Neural progenitor cell (in vitro differentiated cells): ENCODE measurements around the gene CDC14A.

Experiments
- EZH2phosphoT487 ChIP-seq: fragments of 200-600 bp; sonication (generic); IDR thresholded peaks from 2 replicates; pipeline ENCODE4 v1.6.1; 2017; ENCODE audit warnings: antibody characterized with exemption
- TF ChIP-seq, protein P1 (sequence below): fragments of 200-600 bp; sonication (generic); IDR thresholded peaks from 2 replicates; pipeline ENCODE4 v1.5.1; 2017; ENCODE audit warnings: antibody characterized with exemption, mild to moderate bottlenecking

DNA sequence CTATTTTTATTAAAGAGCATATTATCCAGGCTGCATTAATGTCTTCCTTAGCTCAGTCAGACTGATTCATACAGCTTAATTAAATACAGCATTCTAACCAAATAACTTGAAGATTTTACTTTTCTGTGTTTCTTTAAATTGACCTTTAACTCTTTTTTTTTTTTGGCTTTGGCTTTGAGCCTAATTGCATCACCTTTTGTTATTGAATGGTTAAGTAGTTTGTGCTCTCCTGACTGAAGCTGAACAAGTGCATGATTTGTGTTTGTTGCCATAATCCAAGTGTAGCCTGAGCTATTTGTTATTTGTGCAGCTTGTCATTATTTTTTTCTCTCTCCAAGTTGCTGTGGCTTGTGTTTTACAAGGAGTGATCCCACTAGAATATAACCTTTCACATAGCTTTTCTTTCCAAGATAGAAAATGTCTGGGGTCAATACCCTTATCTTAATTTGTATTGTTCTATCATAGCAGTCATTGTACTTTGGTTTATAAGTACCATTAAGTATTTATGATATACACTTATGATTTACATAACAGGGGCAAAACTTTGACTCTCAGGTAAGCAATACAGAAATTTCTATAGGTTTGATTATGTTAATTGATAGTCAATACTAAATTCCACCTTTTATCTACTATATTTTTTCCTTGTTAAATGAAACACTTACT, 31.6 kb downstream of the CDC14A start:
- TF ChIP-seq, protein P1, sequence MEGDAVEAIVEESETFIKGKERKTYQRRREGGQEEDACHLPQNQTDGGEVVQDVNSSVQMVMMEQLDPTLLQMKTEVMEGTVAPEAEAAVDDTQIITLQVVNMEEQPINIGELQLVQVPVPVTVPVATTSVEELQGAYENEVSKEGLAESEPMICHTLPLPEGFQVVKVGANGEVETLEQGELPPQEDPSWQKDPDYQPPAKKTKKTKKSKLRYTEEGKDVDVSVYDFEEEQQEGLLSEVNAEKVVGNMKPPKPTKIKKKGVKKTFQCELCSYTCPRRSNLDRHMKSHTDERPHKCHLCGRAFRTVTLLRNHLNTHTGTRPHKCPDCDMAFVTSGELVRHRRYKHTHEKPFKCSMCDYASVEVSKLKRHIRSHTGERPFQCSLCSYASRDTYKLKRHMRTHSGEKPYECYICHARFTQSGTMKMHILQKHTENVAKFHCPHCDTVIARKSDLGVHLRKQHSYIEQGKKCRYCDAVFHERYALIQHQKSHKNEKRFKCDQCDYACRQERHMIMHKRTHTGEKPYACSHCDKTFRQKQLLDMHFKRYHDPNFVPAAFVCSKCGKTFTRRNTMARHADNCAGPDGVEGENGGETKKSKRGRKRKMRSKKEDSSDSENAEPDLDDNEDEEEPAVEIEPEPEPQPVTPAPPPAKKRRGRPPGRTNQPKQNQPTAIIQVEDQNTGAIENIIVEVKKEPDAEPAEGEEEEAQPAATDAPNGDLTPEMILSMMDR, result no peak
- TF ChIP-seq EZH2phosphoT487, result no peak
